ENCODE data around the gene ISL2. TPM values are rescaled to one million over a fixed set of nuclear protein-coding genes. Genes with fewer than 3 reads are reported as not detected.

The ISL2 gene
- total and polyA plus RNA-seq, 2 of the 13 experiments (the other 11 are each of a cell fraction or from before 2014, with no cell fraction given) = 4.3 to 5.1 TPM

DNA sequence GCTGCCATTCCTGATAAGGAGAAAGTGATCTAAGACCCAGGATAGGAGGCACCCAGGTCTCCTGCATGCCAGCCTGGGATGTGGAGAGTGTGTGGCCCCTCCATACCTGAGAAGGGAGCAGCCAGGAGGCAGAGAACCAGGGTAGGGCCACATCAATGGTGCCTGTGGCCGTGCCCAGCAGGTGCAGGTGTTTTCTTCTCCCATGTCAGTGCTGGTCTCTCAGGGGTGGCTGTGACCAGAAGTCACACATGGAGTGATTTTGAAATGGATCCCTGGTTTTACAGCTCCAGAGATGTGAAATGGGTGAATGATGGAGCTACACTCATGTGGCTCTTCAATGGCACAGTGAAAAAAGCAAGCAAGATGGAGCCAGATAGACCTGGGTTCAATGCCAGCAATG is 3.3 kb upstream of the ISL2 start (continued):
- 0 out of 2 replicates have a peak, but pooled peaks have one; percentile 54 for TF ChIP-seq ZNF83 (CRISPR knock-in tag; IDR thresholded peaks at IDR 0.05; ENCODE audit: borderline replicate concordance)
- 0 out of 2 replicates have a peak, but pooled peaks have one; percentile 14 for TF ChIP-seq ZNF790 (CRISPR knock-in tag; IDR thresholded peaks at IDR 0.05; ENCODE audit: borderline replicate concordance)
- no peak for TF ChIP-seq ZNF720 (CRISPR knock-in tag; IDR thresholded peaks at IDR 0.05)

DNA sequence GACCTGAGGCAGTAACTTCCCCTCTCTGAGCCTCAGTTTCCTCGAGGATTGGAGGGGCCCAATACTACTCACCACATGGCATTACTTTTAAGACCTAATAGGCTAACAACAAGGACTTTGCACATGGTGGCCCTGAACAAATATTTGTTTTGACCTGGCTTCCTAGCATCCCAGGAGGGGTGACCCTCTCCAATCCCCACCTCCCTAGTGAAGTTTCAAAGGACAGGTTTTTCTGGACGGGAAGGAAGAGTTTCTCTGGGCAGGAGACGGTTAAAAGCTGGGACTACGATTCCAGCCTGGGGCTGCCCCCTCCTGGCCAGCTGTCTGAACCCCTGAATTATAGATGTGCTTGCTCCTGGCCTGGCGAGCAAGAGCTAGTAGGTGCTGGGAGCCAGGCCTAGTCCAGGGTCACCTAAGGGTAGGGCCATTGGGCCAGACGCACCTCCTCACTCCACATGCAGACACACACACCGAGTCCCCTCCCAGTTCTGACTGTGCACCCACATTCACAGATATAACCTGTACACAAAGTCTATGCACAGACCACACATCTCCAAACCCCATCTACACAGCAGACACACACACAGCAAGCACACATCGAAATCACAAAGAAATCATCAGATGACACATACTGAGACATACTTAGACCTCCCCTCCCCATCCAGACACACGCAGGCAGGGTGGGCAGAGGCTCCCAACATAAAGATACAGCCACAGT is 2.7 kb upstream of the ISL2 start:
- Histone ChIP-seq H3K27me3 (ENCODE audit: control insufficient read depth in 1 of 2, insufficient read depth in 2 of 2, low read length in 2 of 2) (no peaks in the 10 kb centered on the region; a peak in 3 of 5 replicates), H4K20me1 (ENCODE audit: insufficient read depth, low read length) (peaks cover 5% of the 10 kb centered on the region; the same call in 1 of the 2 replicates), H3K9me3 (ENCODE audit: low read length) (no peaks in the 10 kb centered on the region), H3K27ac (ENCODE audit: extremely low read length, insufficient read depth, low read length) (peak overlapping the region; percentile 43), H3K4me3 (replicated peaks in 1 of 3; ENCODE audit: insufficient read depth in 1 of 3, low read depth in 2 of 3, low read length in 3 of 3) (peak overlapping the region; percentile 2 to 61 (median 23); a peak in 4 of 6 replicates), H3K79me2 (ENCODE audit: insufficient read depth, low read length) (peaks cover 23% of the 10 kb centered on the region), H3K36me3 (replicated peaks in 1 of 2; ENCODE audit: control insufficient read depth in 1 of 2, insufficient read depth in 2 of 2, low read length in 2 of 2) (no peaks in the 10 kb centered on the region), H2AFZ (ENCODE audit: low read length) (no peak overlapping the region), H3K4me1 (ENCODE audit: insufficient read depth, low read length) (peaks cover 46% of the 10 kb centered on the region), H3K4me2 (ENCODE audit: low read depth, low read length) (peak overlapping the region; percentile 78), H3K9ac (ENCODE audit: insufficient read depth, low read depth, low read length) (peak overlapping the region; percentile 52)
- ChIA-PET CTCF (ENCODE audit: low intra/inter-chr PET ratio, low total read pairs) (interaction anchor here (1.2 kb wide), 1 partner anchor 143 kb away, joined by 4 read pairs; no protein-coding TSS in a partner anchor), POLR2A (interaction anchor here (0.9 to 5.5 kb wide), 6 partner anchors 12 to 148 kb away, joined by 3 to 132 read pairs (median 4); partner anchors contain the start of gene ETFA)
- peak; percentile 86 for FAIRE-seq
- in situ Hi-C loops (cut with HindIII; ENCODE audit: extremely low pct_ligation_motif_present, low pct_unique_long_range_greater_than_20kb) = loop anchor here (5.0 kb wide), 2 partner anchors 97 to 142 kb away; no protein-coding TSS in a partner anchor
- 2% methylated on average over 9 of the region's 9 CpGs for WGBS (ENCODE audit: low lambda C conversion rate)
- no TSS peak for BruUV-seq (replicated peaks)
- intact Hi-C loops (cut with micrococcal nuclease; ENCODE audit: unreplicated experiment) = loop anchor here (5.0 to 10.0 kb wide), 3 partner anchors 49 to 142 kb away; no protein-coding TSS in a partner anchor
- peak; percentile 85 for DNase-seq (ENCODE audit: low spot score)
- ATAC-seq = peak; percentile 64
- TF ChIP-seq ZNF501 (CRISPR knock-in tag; IDR thresholded peaks at IDR 0.05) (no peak), ZNF644 (CRISPR knock-in tag; IDR thresholded peaks at IDR 0.05; ENCODE audit: low read depth) (peak; percentile 79; the same call in 1 of the 2 replicates), ZNF766 (CRISPR knock-in tag; IDR thresholded peaks at IDR 0.05; ENCODE audit: borderline replicate concordance) (no peak), ZNF652 (CRISPR knock-in tag; IDR thresholded peaks at IDR 0.05; ENCODE audit: borderline replicate concordance, low read depth) (peak; percentile 99), ZFYVE20 (CRISPR knock-in tag; IDR thresholded peaks at IDR 0.05; ENCODE audit: borderline replicate concordance, low read depth) (no peak), THAP11 (CRISPR knock-in tag; IDR thresholded peaks at IDR 0.05) (peak; percentile 38; the same call in 1 of the 2 replicates), MTF1 (CRISPR knock-in tag; IDR thresholded peaks at IDR 0.05) (no peak), SOX5 (CRISPR knock-in tag; IDR thresholded peaks at IDR 0.05; ENCODE audit: borderline replicate concordance) (peak; percentile 11; the same call in 1 of the 2 replicates), TSC22D2 (CRISPR knock-in tag; IDR thresholded peaks at IDR 0.05; ENCODE audit: borderline replicate concordance) (no peak), ZBTB7A (CRISPR knock-in tag; IDR thresholded peaks at IDR 0.05) (no peak), HCFC1 (IDR thresholded peaks at IDR 0.05; ENCODE audit: low read depth, low read length) (no peak)
- TF ChIP-seq, protein P1, sequence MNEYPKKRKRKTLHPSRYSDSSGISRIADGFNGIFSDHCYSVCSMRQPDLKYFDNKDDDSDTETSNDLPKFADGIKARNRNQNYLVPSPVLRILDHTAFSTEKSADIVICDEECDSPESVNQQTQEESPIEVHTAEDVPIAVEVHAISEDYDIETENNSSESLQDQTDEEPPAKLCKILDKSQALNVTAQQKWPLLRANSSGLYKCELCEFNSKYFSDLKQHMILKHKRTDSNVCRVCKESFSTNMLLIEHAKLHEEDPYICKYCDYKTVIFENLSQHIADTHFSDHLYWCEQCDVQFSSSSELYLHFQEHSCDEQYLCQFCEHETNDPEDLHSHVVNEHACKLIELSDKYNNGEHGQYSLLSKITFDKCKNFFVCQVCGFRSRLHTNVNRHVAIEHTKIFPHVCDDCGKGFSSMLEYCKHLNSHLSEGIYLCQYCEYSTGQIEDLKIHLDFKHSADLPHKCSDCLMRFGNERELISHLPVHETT (CRISPR knock-in tag; conservative IDR thresholded peaks at IDR 0.05) = no peak
- TF ChIP-seq, protein P2, sequence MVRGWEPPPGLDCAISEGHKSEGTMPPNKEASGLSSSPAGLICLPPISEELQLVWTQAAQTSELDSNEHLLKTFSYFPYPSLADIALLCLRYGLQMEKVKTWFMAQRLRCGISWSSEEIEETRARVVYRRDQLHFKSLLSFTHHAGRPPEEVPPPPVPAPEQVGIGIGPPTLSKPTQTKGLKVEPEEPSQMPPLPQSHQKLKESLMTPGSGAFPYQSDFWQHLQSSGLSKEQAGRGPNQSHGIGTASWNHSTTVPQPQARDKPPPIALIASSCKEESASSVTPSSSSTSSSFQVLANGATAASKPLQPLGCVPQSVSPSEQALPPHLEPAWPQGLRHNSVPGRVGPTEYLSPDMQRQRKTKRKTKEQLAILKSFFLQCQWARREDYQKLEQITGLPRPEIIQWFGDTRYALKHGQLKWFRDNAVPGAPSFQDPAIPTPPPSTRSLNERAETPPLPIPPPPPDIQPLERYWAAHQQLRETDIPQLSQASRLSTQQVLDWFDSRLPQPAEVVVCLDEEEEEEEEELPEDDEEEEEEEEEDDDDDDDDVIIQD (CRISPR knock-in tag; IDR thresholded peaks at IDR 0.05; ENCODE audit: low read depth) = 0 out of 2 replicates have a peak, but pooled peaks have one; percentile 55
